GM12874 (cell line): ENCODE data around the gene CLK2.

Source experiments
- TF ChIP-seq, protein P1 (sequence below): IDR thresholded peaks from 2 replicates; pipeline ENCODE4 v1.5.1; 2011; ENCODE audit warnings: low read depth, mild to moderate bottlenecking, control low read depth, low read length, moderate library complexity; ENCODE audit not compliant: insufficient read depth

Gene CLK2

GRCh38 chr1:155304558-155305063 is 31.3 kb upstream of the CLK2 start:
- TF ChIP-seq, protein P1, sequence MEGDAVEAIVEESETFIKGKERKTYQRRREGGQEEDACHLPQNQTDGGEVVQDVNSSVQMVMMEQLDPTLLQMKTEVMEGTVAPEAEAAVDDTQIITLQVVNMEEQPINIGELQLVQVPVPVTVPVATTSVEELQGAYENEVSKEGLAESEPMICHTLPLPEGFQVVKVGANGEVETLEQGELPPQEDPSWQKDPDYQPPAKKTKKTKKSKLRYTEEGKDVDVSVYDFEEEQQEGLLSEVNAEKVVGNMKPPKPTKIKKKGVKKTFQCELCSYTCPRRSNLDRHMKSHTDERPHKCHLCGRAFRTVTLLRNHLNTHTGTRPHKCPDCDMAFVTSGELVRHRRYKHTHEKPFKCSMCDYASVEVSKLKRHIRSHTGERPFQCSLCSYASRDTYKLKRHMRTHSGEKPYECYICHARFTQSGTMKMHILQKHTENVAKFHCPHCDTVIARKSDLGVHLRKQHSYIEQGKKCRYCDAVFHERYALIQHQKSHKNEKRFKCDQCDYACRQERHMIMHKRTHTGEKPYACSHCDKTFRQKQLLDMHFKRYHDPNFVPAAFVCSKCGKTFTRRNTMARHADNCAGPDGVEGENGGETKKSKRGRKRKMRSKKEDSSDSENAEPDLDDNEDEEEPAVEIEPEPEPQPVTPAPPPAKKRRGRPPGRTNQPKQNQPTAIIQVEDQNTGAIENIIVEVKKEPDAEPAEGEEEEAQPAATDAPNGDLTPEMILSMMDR, result no peak

DNA sequence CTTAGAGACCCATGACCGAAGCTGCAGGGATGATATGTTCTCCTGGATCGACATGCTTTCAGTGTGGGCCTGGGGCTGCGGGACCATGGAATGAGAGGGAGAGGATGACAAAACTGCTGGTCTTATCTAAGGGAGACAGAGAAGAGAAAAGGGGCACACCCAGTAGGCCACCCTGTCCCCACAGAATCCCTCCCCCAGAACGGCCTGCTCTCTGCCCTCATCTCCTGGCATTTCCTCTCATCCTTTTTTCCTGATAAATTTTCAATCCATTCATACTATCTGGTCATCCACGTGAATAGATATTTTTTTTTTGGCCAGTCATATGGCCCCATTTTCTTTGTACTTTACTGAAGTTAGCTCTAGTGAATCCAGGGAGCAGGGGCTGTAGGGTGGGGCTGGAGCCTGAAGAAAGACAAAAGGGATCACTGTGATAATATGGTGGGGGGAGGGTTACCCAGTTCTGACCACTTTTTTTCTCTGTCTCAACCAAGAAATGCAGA is 28.1 kb upstream of the CLK2 start, which contains the start of gene PKLR:
Gene PKLR (minus strand): TSS at position 97 of the 500 bp plus-strand sequence. CDS start 43 bp downstream, at position 54.
- TF ChIP-seq, protein P1, result no peak

DNA sequence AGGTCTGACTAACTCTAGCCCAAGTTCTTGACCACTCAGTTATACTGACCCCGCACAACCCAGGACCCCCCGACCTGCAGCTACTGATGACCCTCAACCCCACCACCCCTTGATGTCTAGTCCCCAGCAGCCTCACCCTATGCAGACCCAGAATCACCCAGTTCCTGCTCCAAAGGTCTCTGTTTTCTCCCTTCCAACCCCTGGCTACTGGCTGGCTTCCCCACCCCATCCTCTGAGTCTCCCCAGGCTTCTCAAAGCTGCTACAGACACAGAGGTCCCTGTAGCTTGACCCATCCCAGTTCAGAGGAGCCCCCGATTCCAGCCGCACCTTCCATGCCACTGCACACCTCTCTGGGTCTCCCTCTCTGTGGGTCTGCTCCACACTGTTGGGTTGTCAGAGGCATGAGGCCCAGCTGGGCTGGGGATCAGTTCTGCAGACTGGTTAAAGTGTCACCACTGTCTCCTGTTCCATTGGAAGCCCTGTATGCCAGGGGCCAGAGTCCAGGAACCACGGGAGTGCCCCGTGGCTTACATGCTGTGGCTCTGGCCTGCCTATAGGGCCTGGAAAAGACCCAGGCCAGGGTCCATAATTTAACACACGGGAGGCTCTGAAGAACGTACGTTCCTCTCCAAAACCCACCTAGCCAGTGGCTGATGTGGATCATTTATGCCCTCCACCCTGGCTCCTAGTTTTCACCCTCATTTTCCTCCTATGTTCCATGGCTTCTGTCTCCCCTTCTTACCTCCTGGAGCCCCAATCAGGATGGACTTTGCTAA is 27.4 kb upstream of the CLK2 start:
- TF ChIP-seq, protein P1, result no peak

- TF ChIP-seq, protein P1, result no peak
Observed at GRCh38 chr1:155300024-155300423, 26.7 kb upstream of the CLK2 start.

DNA sequence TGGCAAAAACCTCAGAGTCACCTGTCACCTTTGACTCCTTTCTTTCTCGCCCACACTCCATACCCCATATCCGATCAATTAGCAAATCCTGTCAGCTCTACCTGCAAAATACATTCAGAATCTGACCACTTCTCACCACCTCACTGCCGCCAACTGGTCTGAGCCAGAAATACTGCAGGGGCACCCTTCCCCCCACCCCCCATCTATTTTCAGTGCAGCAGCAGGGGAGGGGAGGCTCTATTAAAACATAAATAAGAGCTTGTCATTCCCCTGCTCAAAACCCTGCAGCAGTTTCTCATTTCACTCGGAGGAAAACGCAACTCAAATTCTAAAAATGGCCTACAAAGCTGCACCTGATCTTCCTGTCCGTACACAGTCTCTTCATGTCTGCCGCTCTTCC is 24.1 kb upstream of the CLK2 start:
- TF ChIP-seq, protein P1, result no peak

GRCh38 chr1:155296661-155297060 is 23.4 kb upstream of the CLK2 start:
- TF ChIP-seq, protein P1, result no peak

- TF ChIP-seq, protein P1, result no peak
Observed at GRCh38 chr1:155295942-155296267, 22.6 kb upstream of the CLK2 start.
